ENCODE results near the gene PDSS2.
"Not testable (repeated sequence)": the region's sequence is repeated elsewhere in the genome, so short reads cannot be mapped to it uniquely, and the experiment has no call there.

PDSS2 gene

GRCh38 chr6:107473660-107474059 is 14.3 kb upstream of the PDSS2 start:
- DNase-seq (ENCODE audit: low spot score): no peak

- no peak for DNase-seq (ENCODE audit: low spot score)
Measured at GRCh38 chr6:107470364-107470763, 11.0 kb upstream of the PDSS2 start.

- no peak for DNase-seq (ENCODE audit: low spot score)
Measured at GRCh38 chr6:107466062-107466461, 6.7 kb upstream of the PDSS2 start.

- DNase-seq (ENCODE audit: low spot score): no peak
Measured at GRCh38 chr6:107460083-107460631, 793 bp upstream of the PDSS2 start.

- DNase-seq (ENCODE audit: low spot score): peak; percentile 21
Measured at GRCh38 chr6:107458672-107459282, 587 bp downstream of the PDSS2 start.

- no peak for DNase-seq (ENCODE audit: low spot score)
Measured at GRCh38 chr6:107448776-107449175, 10.6 kb downstream of the PDSS2 start.

- DNase-seq (ENCODE audit: low spot score): no peak
Measured at GRCh38 chr6:107447663-107448216, 11.6 kb downstream of the PDSS2 start.

GRCh38 chr6:107444277-107444676 is 15.1 kb downstream of the PDSS2 start:
- DNase-seq (ENCODE audit: low spot score): no peak

- DNase-seq (ENCODE audit: low spot score): no peak
Measured at GRCh38 chr6:107443608-107444267, 15.6 kb downstream of the PDSS2 start.

- DNase-seq (ENCODE audit: low spot score): no peak
Measured at GRCh38 chr6:107442938-107443607, 16.3 kb downstream of the PDSS2 start.

GRCh38 chr6:107441682-107442081 is 17.7 kb downstream of the PDSS2 start:
- DNase-seq (ENCODE audit: low spot score): no peak

GRCh38 chr6:107440936-107441335 is 18.4 kb downstream of the PDSS2 start:
- DNase-seq (ENCODE audit: low spot score): no peak

- no peak for DNase-seq (ENCODE audit: low spot score)
Measured at GRCh38 chr6:107439406-107439805, 20.0 kb downstream of the PDSS2 start.

GRCh38 chr6:107437691-107438090 is 21.7 kb downstream of the PDSS2 start:
- DNase-seq (ENCODE audit: low spot score): no peak

- no peak for DNase-seq (ENCODE audit: low spot score)
Measured at GRCh38 chr6:107436881-107437280, 22.5 kb downstream of the PDSS2 start.

- no peak for DNase-seq (ENCODE audit: low spot score)
Measured at GRCh38 chr6:107435798-107436197, 23.6 kb downstream of the PDSS2 start.

GRCh38 chr6:107434812-107435211 is 24.6 kb downstream of the PDSS2 start:
- DNase-seq (ENCODE audit: low spot score): no peak

- not testable (repeated sequence) for DNase-seq (ENCODE audit: low spot score)
Measured at GRCh38 chr6:107425951-107426350, 33.4 kb downstream of the PDSS2 start.

- no peak for DNase-seq (ENCODE audit: low spot score)
Measured at GRCh38 chr6:107423474-107423990, 35.8 kb downstream of the PDSS2 start.

- no peak for DNase-seq (ENCODE audit: low spot score)
Measured at GRCh38 chr6:107421696-107422256, 37.6 kb downstream of the PDSS2 start.

- no peak for DNase-seq (ENCODE audit: low spot score)
Measured at GRCh38 chr6:107419733-107420132, 39.6 kb downstream of the PDSS2 start.

GRCh38 chr6:107418118-107418517 is 41.2 kb downstream of the PDSS2 start:
- peak; percentile 4 for DNase-seq (ENCODE audit: low spot score)

All from activated CD4-positive, alpha-beta T cell treated with anti-CD3 and anti-CD28 coated beads, Interleukin-2, Interleukin-4, amounts not matched to agents 100 ng/mL and 50 ng/mL, durations not matched to agents 16 hours and 8 hours (primary cell).